Gastrocnemius medialis (tissue), 4 donors: ENCODE measurements around the gene CLSTN2. TPM values are rescaled to one million over a fixed set of nuclear protein-coding genes. Genes with fewer than 3 reads are reported as not detected.

Experiments used
- ATAC-seq, 2 donors: fragments of 150-250 bp; one replicate each; pipeline ENCODE4 v1.9.1; 2016
- DNase-seq, 2 donors: peaks; one replicate each; pipeline ENCODE4 v3.0.0-alpha.2; 2019
- H3K27ac ChIP-seq, 4 donors: fragments of 200-600 bp; sonication (generic); 1 replicate in 1 of 4; 2 replicates in 3 of 4; pipeline ENCODE4 v1.5.1; 2016 to 2018; ENCODE audit warnings: mild to moderate bottlenecking in 2 of 4, moderate library complexity in 1 of 4
- H3K27me3 ChIP-seq, 3 donors: fragments of 200-600 bp; sonication (generic) in 2 of 3; 1 replicate in 1 of 3; 2 replicates in 2 of 3; pipeline versions ENCODE4 v1.5.1 to v1.6.0; 2016 to 2019; ENCODE audit warnings: mild to moderate bottlenecking in 1 of 3, moderate library complexity in 1 of 3
- H3K36me3 ChIP-seq, 2 donors: fragments of 200-600 bp; sonication (generic) in 1 of 2; one replicate each; pipeline ENCODE4 v1.5.1; 2017 to 2018
- H3K4me1 ChIP-seq, 2 donors: fragments of 200-600 bp; sonication (generic) in 1 of 2; one replicate each; pipeline ENCODE4 v1.5.1; 2016 to 2017; ENCODE audit warnings: mild to moderate bottlenecking in 2 of 2
- H3K4me3 ChIP-seq, 4 donors: fragments of 200-600 bp; sonication (generic) in 3 of 4; 1 replicate in 1 of 4; 2 replicates in 3 of 4; pipeline ENCODE4 v1.5.1; 2016 to 2019; ENCODE audit warnings: mild to moderate bottlenecking in 2 of 4
- H3K9me3 ChIP-seq, 3 donors: fragments of 200-600 bp; sonication (generic) in 2 of 3; 1 replicate in 1 of 3; 2 replicates in 2 of 3; pipeline ENCODE4 v1.5.1; 2016 to 2019
- POLR2A ChIP-seq, 2 donors: fragments of 450-650 bp; IDR thresholded peaks; one replicate each; pipeline ENCODE4 v1.6.1; 2017; ENCODE audit warnings: antibody characterized with exemption in 2 of 2, mild to moderate bottlenecking in 2 of 2, moderate library complexity in 2 of 2
- in situ Hi-C, 4 donors: fragments of 200-750 bp; cut with MboI; loops; one replicate each; pipeline versions ENCODE4 v1.15.0 to v1.8.0; 2017; ENCODE audit warnings: low sequenced_read_pairs in 4 of 4
- intact Hi-C: fragments of 100-400 bp; cut with DNase I; formaldehyde crosslinking; loops from one replicate; pipeline ENCODE4 v1.15.1; 2023; ENCODE audit warnings: low total_unique reads
- total RNA-seq, 4 donors: library from RNA; depleted of rRNA; stranded (reverse); fragments of >200 nt; gene quantifications; one replicate each; pipeline versions ENCODE4 v1.1.0 to v1.2.3, GENCODE V29; 2016
- TF ChIP-seq, protein P1 (sequence below), 5 experiments: fragments of 450-650 bp in 3 of 5; fragments of 200-600 bp in 2 of 5; sonication (generic) in 2 of 5; IDR thresholded peaks in 4 of 5; conservative IDR thresholded peaks in 1 of 5; 1 replicate in 4 of 5; 2 replicates in 1 of 5; pipeline ENCODE4 v1.5.1; 2016 to 2019; ENCODE audit warnings: antibody characterized with exemption in 5 of 5, mild to moderate bottlenecking in 3 of 5, moderate library complexity in 3 of 5

Gene CLSTN2
- total RNA-seq, 4 donors from 2014 or later = 1.1 to 4.9 (median 4.0) TPM

DNA sequence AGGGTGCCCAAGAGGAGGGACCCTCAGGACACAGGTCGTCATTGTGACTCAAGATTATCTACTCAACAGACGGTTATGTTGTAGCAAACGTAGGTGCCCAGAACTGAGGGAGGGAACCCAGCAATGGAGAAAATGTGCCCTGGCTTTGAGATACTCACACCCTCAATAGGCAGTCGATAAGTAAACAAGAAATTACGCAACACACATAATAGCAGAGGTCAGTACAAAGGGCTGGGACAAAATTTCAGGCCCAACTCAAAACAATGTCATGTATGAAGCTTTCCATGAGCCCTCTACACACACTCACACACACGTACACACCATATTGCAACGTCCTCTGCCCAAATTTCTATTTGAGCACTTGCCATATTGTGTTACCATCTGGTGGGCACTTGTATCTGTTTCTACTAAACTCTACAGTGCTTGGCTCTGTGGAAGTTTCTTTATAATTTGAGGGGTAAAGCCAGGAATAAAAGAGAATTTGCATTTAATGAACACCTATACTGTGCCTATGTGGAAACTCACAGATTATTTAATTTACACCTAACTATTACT, 628.3 kb downstream of the CLSTN2 start:
- H3K4me1 ChIP-seq = no peaks in the 10 kb centered on the region
- no peak overlapping the region for H3K4me3 ChIP-seq
- in situ Hi-C loops (no loop called here), intact Hi-C loops (no loop called here)
- ATAC-seq (no peak), DNase-seq (no peak)
- TF ChIP-seq, protein P1, sequence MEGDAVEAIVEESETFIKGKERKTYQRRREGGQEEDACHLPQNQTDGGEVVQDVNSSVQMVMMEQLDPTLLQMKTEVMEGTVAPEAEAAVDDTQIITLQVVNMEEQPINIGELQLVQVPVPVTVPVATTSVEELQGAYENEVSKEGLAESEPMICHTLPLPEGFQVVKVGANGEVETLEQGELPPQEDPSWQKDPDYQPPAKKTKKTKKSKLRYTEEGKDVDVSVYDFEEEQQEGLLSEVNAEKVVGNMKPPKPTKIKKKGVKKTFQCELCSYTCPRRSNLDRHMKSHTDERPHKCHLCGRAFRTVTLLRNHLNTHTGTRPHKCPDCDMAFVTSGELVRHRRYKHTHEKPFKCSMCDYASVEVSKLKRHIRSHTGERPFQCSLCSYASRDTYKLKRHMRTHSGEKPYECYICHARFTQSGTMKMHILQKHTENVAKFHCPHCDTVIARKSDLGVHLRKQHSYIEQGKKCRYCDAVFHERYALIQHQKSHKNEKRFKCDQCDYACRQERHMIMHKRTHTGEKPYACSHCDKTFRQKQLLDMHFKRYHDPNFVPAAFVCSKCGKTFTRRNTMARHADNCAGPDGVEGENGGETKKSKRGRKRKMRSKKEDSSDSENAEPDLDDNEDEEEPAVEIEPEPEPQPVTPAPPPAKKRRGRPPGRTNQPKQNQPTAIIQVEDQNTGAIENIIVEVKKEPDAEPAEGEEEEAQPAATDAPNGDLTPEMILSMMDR (IDR thresholded peaks at IDR 0.05 in 4 of 5, conservative IDR thresholded peaks at IDR 0.05 in 1 of 5) = no peak
- TF ChIP-seq POLR2A (IDR thresholded peaks at IDR 0.05) = no peak
- H3K36me3 ChIP-seq = no peaks in the 10 kb centered on the region
- no peak overlapping the region for H3K27ac ChIP-seq
- H3K9me3 ChIP-seq = no peaks in the 10 kb centered on the region
- H3K27me3 ChIP-seq = no peaks in the 10 kb centered on the region

GRCh38 chr3:140568131-140568530, 633.1 kb downstream of the CLSTN2 start:
- H3K4me1 ChIP-seq = peaks cover 0 to 8% of the 10 kb centered on the region in 2 donors
- H3K36me3 ChIP-seq = no peaks in the 10 kb centered on the region
- no peaks in the 10 kb centered on the region for H3K27me3 ChIP-seq
- in situ Hi-C loops (no loop called here), intact Hi-C loops (no loop called here)
- H3K4me3 ChIP-seq = no peak overlapping the region
- TF ChIP-seq, protein P1 (IDR thresholded peaks at IDR 0.05 in 4 of 5, conservative IDR thresholded peaks at IDR 0.05 in 1 of 5) = no peak
- H3K27ac ChIP-seq = no peak overlapping the region
- no peaks in the 10 kb centered on the region for H3K9me3 ChIP-seq
- ATAC-seq (no peak), DNase-seq (no peak)

DNA sequence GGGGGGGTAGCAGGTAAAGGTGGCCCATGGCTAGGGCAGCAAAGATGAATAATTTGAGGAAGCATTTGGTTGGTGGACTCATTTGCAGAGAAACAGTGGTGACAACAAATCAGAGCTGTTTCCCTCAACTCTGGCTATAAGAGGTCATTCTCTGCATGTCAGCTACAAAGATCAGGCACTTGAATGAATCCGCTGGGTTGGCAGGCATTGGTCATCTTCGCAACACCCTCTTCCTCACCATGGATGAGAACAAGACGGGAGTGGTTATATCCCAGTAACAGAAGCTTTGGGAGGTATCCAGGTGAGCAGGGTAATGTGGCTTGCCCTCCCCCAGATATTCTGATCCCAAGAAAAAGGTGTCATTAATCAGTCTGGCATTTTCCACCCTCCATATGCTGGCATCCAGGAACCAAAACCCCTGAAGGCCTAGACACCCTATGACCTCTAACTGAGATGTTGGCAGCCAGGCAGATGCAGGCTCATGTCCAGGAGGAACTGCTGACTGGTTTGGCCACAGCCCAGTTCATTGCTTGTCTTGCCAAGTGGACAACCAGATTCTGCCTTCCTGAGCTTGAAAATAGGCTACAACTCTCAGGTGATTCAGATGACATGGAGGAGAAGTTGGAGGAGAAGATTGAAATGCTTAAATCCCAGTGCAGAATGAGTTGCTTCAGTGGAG, 634.0 kb downstream of the CLSTN2 start:
- H3K4me3 ChIP-seq = no peak overlapping the region
- intact Hi-C loops (no loop called here), in situ Hi-C loops (no loop called here)
- H3K36me3 ChIP-seq = no peaks in the 10 kb centered on the region
- peaks cover 0 to 8% of the 10 kb centered on the region in 2 donors for H3K4me1 ChIP-seq
- H3K9me3 ChIP-seq = no peaks in the 10 kb centered on the region
- DNase-seq (no peak), ATAC-seq (no peak)
- no peaks in the 10 kb centered on the region for H3K27me3 ChIP-seq
- no peak overlapping the region for H3K27ac ChIP-seq
- TF ChIP-seq POLR2A (IDR thresholded peaks at IDR 0.05) = no peak
- TF ChIP-seq, protein P1 (IDR thresholded peaks at IDR 0.05 in 4 of 5, conservative IDR thresholded peaks at IDR 0.05 in 1 of 5) = no peak

- Histone ChIP-seq H3K9me3 (no peaks in the 10 kb centered on the region), H3K4me3 (no peak overlapping the region), H3K27ac (no peak overlapping the region), H3K4me1 (peaks cover 0 to 8% of the 10 kb centered on the region in 2 donors), H3K27me3 (no peaks in the 10 kb centered on the region), H3K36me3 (no peaks in the 10 kb centered on the region)
- intact Hi-C loops (no loop called here), in situ Hi-C loops (no loop called here)
- TF ChIP-seq, protein P1 (IDR thresholded peaks at IDR 0.05 in 4 of 5, conservative IDR thresholded peaks at IDR 0.05 in 1 of 5) = no peak
- no peak for TF ChIP-seq POLR2A (IDR thresholded peaks at IDR 0.05)
- no peak for ATAC-seq
- DNase-seq = no peak
Observed at GRCh38 chr3:140570602-140571001, 635.6 kb downstream of the CLSTN2 start.
